HepG2 (cell line): Measurements from ENCODE around the gene TAOK3. TPM values are rescaled to one million over a fixed set of nuclear protein-coding genes. Genes with fewer than 3 reads are reported as not detected.

Source experiments
- ATF2 ChIP-seq: sonication (generic); formaldehyde crosslinking; IDR thresholded peaks from 2 replicates; pipeline ENCODE4 v1.4.0; 2020; ENCODE audit warnings: missing genetic modification reagents
- ATF7-NPFF ChIP-seq: sonication (generic); formaldehyde crosslinking; IDR thresholded peaks from 2 replicates; pipeline ENCODE4 v1.8.1; 2023; ENCODE audit warnings: mild to moderate bottlenecking, low read depth, missing genetic modification reagents, moderate library complexity
- EEA1 ChIP-seq: sonication (generic); formaldehyde crosslinking; IDR thresholded peaks from 2 replicates; pipeline ENCODE4 v1.5.1; 2020; ENCODE audit warnings: mild to moderate bottlenecking, missing genetic modification reagents, borderline replicate concordance
- HCFC1 ChIP-seq: fragments of 150-350 bp; IDR thresholded peaks from 2 replicates; pipeline ENCODE4 v1.6.1; 2014; ENCODE audit warnings: low read depth, low read length
- PHF20 ChIP-seq: sonication (generic); formaldehyde crosslinking; IDR thresholded peaks from 2 replicates; pipeline ENCODE4 v1.5.0; 2020; ENCODE audit warnings: mild to moderate bottlenecking, missing genetic modification reagents
- SOX13 ChIP-seq, 3 experiments: fragments of 450-650 bp in 1 of 3; sonication (generic) in 1 of 3; formaldehyde crosslinking in 1 of 3; IDR thresholded peaks in 2 of 3; conservative IDR thresholded peaks in 1 of 3; 2 replicates each; pipeline versions ENCODE4 v1.5.0 to v1.6.1; 2016 to 2020; ENCODE audit warnings: antibody characterized with exemption in 1 of 3, mild to moderate bottlenecking in 1 of 3, missing compliant biosample characterization in 1 of 3, missing genetic modification reagents in 1 of 3, moderate library complexity in 1 of 3
- SYNCRIP ChIP-seq: fragments of 200-400 bp; formaldehyde crosslinking; IDR thresholded peaks from 2 replicates; pipeline ENCODE4 v1.6.1; 2018; ENCODE audit warnings: mild to moderate bottlenecking, low read depth, low read length; ENCODE audit not compliant: insufficient read depth
- ZBTB10 ChIP-seq: sonication (generic); formaldehyde crosslinking; IDR thresholded peaks from 2 replicates; pipeline ENCODE4 v1.4.0; 2020; ENCODE audit warnings: missing genetic modification reagents, borderline replicate concordance
- ZBTB7A ChIP-seq: sonication (generic); formaldehyde crosslinking; IDR thresholded peaks from 2 replicates; pipeline ENCODE4 v1.8.0; 2022; ENCODE audit warnings: mild to moderate bottlenecking, missing genetic modification reagents
- ZNF17 ChIP-seq: sonication (generic); formaldehyde crosslinking; IDR thresholded peaks from 2 replicates; pipeline ENCODE4 v1.5.0; 2020; ENCODE audit warnings: mild to moderate bottlenecking, missing genetic modification reagents
- ZNF20 ChIP-seq: sonication (generic); formaldehyde crosslinking; IDR thresholded peaks from 2 replicates; pipeline ENCODE4 v1.4.0; 2020; ENCODE audit warnings: mild to moderate bottlenecking, moderate library complexity, missing genetic modification reagents
- ZNF205 ChIP-seq: IDR thresholded peaks from 2 replicates; pipeline ENCODE4 v1.6.1; 2018; ENCODE audit warnings: missing biosample characterization, missing genetic modification reagents
- ZNF225 ChIP-seq: sonication (generic); formaldehyde crosslinking; IDR thresholded peaks from 2 replicates; pipeline ENCODE4 v1.4.0; 2020; ENCODE audit warnings: mild to moderate bottlenecking, missing genetic modification reagents
- ZNF256 ChIP-seq: sonication (generic); formaldehyde crosslinking; conservative IDR thresholded peaks from 2 replicates; pipeline ENCODE4 v1.4.0; 2020; ENCODE audit warnings: missing genetic modification reagents
- ZNF34 ChIP-seq: sonication (generic); formaldehyde crosslinking; IDR thresholded peaks from 2 replicates; pipeline ENCODE4 v1.4.0; 2020; ENCODE audit warnings: mild to moderate bottlenecking, missing genetic modification reagents, borderline replicate concordance
- ZNF746 ChIP-seq: sonication (generic); formaldehyde crosslinking; IDR thresholded peaks from 2 replicates; pipeline ENCODE4 v1.8.0; 2022; ENCODE audit warnings: mild to moderate bottlenecking, missing genetic modification reagents
- ZNF839 ChIP-seq: sonication (generic); formaldehyde crosslinking; IDR thresholded peaks from 2 replicates; pipeline ENCODE4 v1.4.0; 2020; ENCODE audit warnings: missing genetic modification reagents, mild to moderate bottlenecking, borderline replicate concordance
- polyA plus RNA-seq, 8 experiments: library from polyadenylated mRNA; depleted of rRNA in 3 of 8; stranded (reverse) in 7 of 8; unstranded in 1 of 8; fragments of >200 nt; fragmentation: Illumina TruSeq in 4 of 8; extraction: Trizol in 4 of 8; gene quantifications; 2 replicates each; pipeline versions ENCODE4 v1.2.1 to v1.2.3, GENCODE V29; 2011 to 2016; ENCODE audit warnings: low read depth in 4 of 8, missing spikeins in 1 of 8, mixed read lengths in 1 of 8; ENCODE audit not compliant: insufficient read depth in 1 of 8
- total RNA-seq, 5 experiments: library from RNA; depleted of rRNA; stranded (reverse); fragments of >200 nt; fragmentation: Illumina TruSeq; extraction: Trizol; gene quantifications; 2 replicates each; pipeline ENCODE4 v1.2.3, GENCODE V29; 2016; ENCODE audit warnings: low read depth in 1 of 5
- TF ChIP-seq, protein P1 (sequence below): sonication (generic); formaldehyde crosslinking; IDR thresholded peaks from 2 replicates; pipeline ENCODE4 v1.4.0; 2020; ENCODE audit warnings: mild to moderate bottlenecking, missing genetic modification reagents
- TF ChIP-seq, protein P2 (sequence below): sonication (generic); formaldehyde crosslinking; IDR thresholded peaks from 2 replicates; pipeline ENCODE4 v1.8.1; 2023; ENCODE audit warnings: mild to moderate bottlenecking, missing genetic modification reagents, borderline replicate concordance
- TF ChIP-seq, protein P3 (sequence below): IDR thresholded peaks from 2 replicates; pipeline ENCODE4 v1.6.1; 2016; ENCODE audit warnings: missing compliant biosample characterization, missing genetic modification reagents, borderline replicate concordance

TAOK3 gene
- total and polyA plus RNA-seq, 2 of the 13 experiments (the other 11 are each of a cell fraction or from before 2014, with no cell fraction given), result 10.4 to 12.3 TPM

DNA sequence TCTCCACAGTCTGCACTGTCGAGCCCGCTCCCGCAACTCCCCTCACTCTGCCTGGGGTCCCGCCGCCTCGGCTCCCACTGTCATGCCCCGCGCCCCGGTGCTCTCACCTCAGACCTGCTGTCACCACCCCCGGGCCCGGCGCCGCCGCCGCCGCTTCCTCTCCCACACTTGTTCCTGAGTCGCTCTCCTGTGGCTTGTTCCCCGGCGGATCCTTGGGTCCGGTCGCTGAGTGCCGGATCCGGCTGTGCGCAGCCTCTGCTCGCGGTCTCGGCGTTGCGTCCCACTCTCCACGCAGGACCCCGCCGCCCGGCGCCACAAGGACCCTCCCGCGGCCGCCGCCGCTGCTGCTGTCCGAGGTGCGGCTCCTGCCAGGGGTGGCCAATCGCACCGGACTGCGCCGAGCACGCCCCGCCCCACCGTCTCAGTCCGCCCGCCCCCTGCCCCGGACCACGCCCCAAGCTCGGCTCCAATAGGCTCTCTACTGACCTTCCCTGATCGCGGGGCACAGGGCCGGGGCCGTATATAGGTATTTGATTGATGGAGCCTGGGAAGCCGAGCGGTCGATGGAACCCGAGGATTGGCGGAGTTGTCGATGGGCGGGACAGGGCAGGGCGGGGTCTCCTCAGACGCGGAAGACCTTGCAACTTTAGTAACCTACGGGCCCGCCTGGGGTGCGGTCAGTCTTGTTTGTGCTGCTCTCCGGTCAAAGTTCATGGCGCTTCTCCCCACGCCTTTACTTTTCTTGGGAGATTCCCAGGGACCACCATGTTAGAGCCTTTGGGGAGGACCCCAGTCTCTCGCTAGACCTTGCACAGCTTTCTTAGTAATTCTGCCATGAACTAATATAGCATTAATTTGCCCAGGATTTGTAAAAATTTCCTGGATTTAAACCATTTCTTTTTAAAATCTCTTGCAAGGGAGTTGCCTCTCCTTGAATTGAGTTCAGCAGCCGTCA, at the start of gene TAOK3 (continued):
- TF ChIP-seq, protein P1, sequence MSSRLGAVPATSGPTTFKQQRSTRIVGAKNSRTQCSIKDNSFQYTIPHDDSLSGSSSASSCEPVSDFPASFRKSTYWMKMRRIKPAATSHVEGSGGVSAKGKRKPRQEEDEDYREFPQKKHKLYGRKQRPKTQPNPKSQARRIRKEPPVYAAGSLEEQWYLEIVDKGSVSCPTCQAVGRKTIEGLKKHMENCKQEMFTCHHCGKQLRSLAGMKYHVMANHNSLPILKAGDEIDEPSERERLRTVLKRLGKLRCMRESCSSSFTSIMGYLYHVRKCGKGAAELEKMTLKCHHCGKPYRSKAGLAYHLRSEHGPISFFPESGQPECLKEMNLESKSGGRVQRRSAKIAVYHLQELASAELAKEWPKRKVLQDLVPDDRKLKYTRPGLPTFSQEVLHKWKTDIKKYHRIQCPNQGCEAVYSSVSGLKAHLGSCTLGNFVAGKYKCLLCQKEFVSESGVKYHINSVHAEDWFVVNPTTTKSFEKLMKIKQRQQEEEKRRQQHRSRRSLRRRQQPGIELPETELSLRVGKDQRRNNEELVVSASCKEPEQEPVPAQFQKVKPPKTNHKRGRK, result no peak
- 0 out of 2 replicates have a peak, but pooled peaks have one; percentile 1 for TF ChIP-seq ZNF205 (CRISPR knock-in tag)
- TF ChIP-seq ZNF839 (CRISPR knock-in tag), result peak; percentile 49; the same call in 1 of the 2 replicates
- TF ChIP-seq ZNF17 (CRISPR knock-in tag), result no peak
- TF ChIP-seq, protein P2, sequence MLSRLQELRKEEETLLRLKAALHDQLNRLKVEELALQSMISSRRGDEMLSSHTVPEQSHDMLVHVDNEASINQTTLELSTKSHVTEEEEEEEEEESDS (CRISPR knock-in tag), result no peak
- no peak for TF ChIP-seq ZNF34 (CRISPR knock-in tag)
- 0 out of 2 replicates have a peak, but pooled peaks have one; percentile 37 for TF ChIP-seq ATF7-NPFF
- peak; percentile 82 for TF ChIP-seq PHF20 (CRISPR knock-in tag)
- TF ChIP-seq ZNF225 (CRISPR knock-in tag), result no peak
- TF ChIP-seq ZBTB10, result no peak
- no peak for TF ChIP-seq ATF2
- TF ChIP-seq ZNF256 (CRISPR knock-in tag), result no peak
- no peak for TF ChIP-seq SOX13 (IDR thresholded peaks at IDR 0.05)
- no peak for TF ChIP-seq SOX13 (CRISPR knock-in tag; conservative IDR thresholded peaks at IDR 0.05 in 1 of 2, IDR thresholded peaks at IDR 0.05 in 1 of 2)
- TF ChIP-seq SYNCRIP, result no peak
- no peak; the same call in 1 of the 2 replicates for TF ChIP-seq ZBTB7A (CRISPR knock-in tag)
- peak; percentile 43; the same call in 1 of the 2 replicates for TF ChIP-seq HCFC1
- TF ChIP-seq ZNF20 (CRISPR knock-in tag), result no peak
- TF ChIP-seq, protein P3, sequence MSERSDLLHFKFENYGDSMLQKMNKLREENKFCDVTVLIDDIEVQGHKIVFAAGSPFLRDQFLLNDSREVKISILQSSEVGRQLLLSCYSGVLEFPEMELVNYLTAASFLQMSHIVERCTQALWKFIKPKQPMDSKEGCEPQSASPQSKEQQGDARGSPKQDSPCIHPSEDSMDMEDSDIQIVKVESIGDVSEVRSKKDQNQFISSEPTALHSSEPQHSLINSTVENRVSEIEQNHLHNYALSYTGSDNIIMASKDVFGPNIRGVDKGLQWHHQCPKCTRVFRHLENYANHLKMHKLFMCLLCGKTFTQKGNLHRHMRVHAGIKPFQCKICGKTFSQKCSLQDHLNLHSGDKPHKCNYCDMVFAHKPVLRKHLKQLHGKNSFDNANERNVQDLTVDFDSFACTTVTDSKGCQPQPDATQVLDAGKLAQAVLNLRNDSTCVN (CRISPR knock-in tag), result no peak; the same call in 1 of the 2 replicates
- 0 out of 2 replicates have a peak, but pooled peaks have one; percentile 63 for TF ChIP-seq EEA1 (CRISPR knock-in tag)
- no peak for TF ChIP-seq ZNF746 (CRISPR knock-in tag)
